SK-N-MC (cell line): ENCODE results near the gene MICOS13.

Experiments used
- EZH2 ChIP-seq: fragments of 200-600 bp; sonication (generic); IDR thresholded peaks from one replicate; pipeline ENCODE4 v1.6.1; 2017; ENCODE audit warnings: antibody characterized with exemption
- FOXP2 ChIP-seq: optimal IDR thresholded peaks from 2 replicates; pipeline ENCODE3; 2011; ENCODE audit warnings: mild to moderate bottlenecking, moderate library complexity; ENCODE audit not compliant: insufficient read depth; ENCODE audit errors: extremely low read length, control extremely low read depth
- POLR2AphosphoS5 ChIP-seq: IDR thresholded peaks from 2 replicates; pipeline ENCODE4 v1.6.1; 2012; ENCODE audit warnings: mild to moderate bottlenecking, low read depth, low read length, borderline replicate concordance

GRCh38 chr19:5637971-5638370 lies 42.3 kb downstream of the MICOS13 start:
- no peak for TF ChIP-seq EZH2
- no peak for TF ChIP-seq POLR2AphosphoS5
- no peak for TF ChIP-seq FOXP2
